IPS DF 6.9 (cell line): ENCODE results near the gene EHMT1.

Experiments used
- DNase-seq: peaks from one replicate; pipeline ENCODE4 v3.0.0-alpha.2; 2013; ENCODE audit warnings: low read depth, low spot score
- H3K27ac ChIP-seq: one replicate; pipeline ENCODE4 v1.5.1; 2013; ENCODE audit warnings: low read length, control low read depth
- H3K27me3 ChIP-seq: 2 replicates; pipeline ENCODE4 v1.6.1; 2013; ENCODE audit warnings: mild to moderate bottlenecking, low read length; ENCODE audit not compliant: control insufficient read depth, insufficient read depth
- H3K36me3 ChIP-seq: 2 replicates; pipeline ENCODE4 v1.6.1; 2013; ENCODE audit warnings: low read length; ENCODE audit not compliant: control insufficient read depth, insufficient read depth
- H3K4me1 ChIP-seq: 2 replicates; pipeline ENCODE4 v1.6.1; 2013; ENCODE audit warnings: low read length; ENCODE audit not compliant: control insufficient read depth, insufficient read depth
- H3K4me3 ChIP-seq: 2 replicates; pipeline ENCODE4 v1.5.1; 2013; ENCODE audit warnings: mild to moderate bottlenecking, low read length
- H3K9me3 ChIP-seq: 2 replicates; pipeline ENCODE4 v1.6.1; 2013; ENCODE audit warnings: low read length, inconsistent platforms; ENCODE audit not compliant: control insufficient read depth, insufficient read depth
- WGBS: extraction: QIAGEN DNeasy Blood & Tissue Kit; methylation state at CpG from one replicate; pipeline ENCODE4 v1.1.7; 2013; ENCODE audit warnings: mixed read lengths, missing lambda C conversion rate; ENCODE audit not compliant: insufficient read length, insufficient coverage; 5-methylcytosine and 5-hydroxymethylcytosine counted together

EHMT1 gene

GRCh38 chr9:137631345-137632229 lies 12.8 kb downstream of the EHMT1 start:
- no peaks in the 10 kb centered on the region for H3K27me3 ChIP-seq
- peaks cover 1% of the 10 kb centered on the region; the same call in 1 of the 2 replicates for H3K4me1 ChIP-seq
- no peaks in the 10 kb centered on the region for H3K36me3 ChIP-seq
- H3K4me3 ChIP-seq, result no peak overlapping the region
- WGBS, result no CpG with 5 or more reads among the region's 16 CpGs
- H3K27ac ChIP-seq, result no peak overlapping the region
- DNase-seq, result no peak
- no peaks in the 10 kb centered on the region for H3K9me3 ChIP-seq

- Histone ChIP-seq H3K27ac (no peak overlapping the region), H3K27me3 (no peaks in the 10 kb centered on the region)
- no CpG with 5 or more reads among the region's 23 CpGs for WGBS
These were observed 13.7 kb downstream of the EHMT1 start for GRCh38 chr9:137632230-137633161.

GRCh38 chr9:137634016-137634415 lies 15.2 kb downstream of the EHMT1 start:
- H3K4me1 ChIP-seq, result no peaks in the 10 kb centered on the region
- no CpG with 5 or more reads among the region's 5 CpGs for WGBS
- H3K4me3 ChIP-seq, result no peak overlapping the region
- H3K27ac ChIP-seq, result no peak overlapping the region
- H3K9me3 ChIP-seq, result no peaks in the 10 kb centered on the region
- DNase-seq, result no peak
- H3K36me3 ChIP-seq, result no peaks in the 10 kb centered on the region
- H3K27me3 ChIP-seq, result no peaks in the 10 kb centered on the region

More at GRCh38 chr9:137632230-137633161, 13.7 kb downstream of the EHMT1 start:
- Histone ChIP-seq H3K4me1 (peaks cover 1% of the 10 kb centered on the region; the same call in 1 of the 2 replicates), H3K4me3 (no peak overlapping the region), H3K36me3 (no peaks in the 10 kb centered on the region), H3K9me3 (no peaks in the 10 kb centered on the region)
- DNase-seq, result no peak

- Histone ChIP-seq H3K4me3 (no peak overlapping the region), H3K27me3 (no peaks in the 10 kb centered on the region), H3K27ac (no peak overlapping the region), H3K9me3 (no peaks in the 10 kb centered on the region), H3K4me1 (no peaks in the 10 kb centered on the region), H3K36me3 (no peaks in the 10 kb centered on the region)
- DNase-seq, result no peak
- WGBS, result no CpG with 5 or more reads among the region's 6 CpGs
These were observed 19.9 kb downstream of the EHMT1 start for GRCh38 chr9:137638680-137639079.

- Histone ChIP-seq H3K9me3 (no peaks in the 10 kb centered on the region), H3K36me3 (no peaks in the 10 kb centered on the region), H3K4me3 (no peak overlapping the region), H3K4me1 (no peaks in the 10 kb centered on the region), H3K27me3 (no peaks in the 10 kb centered on the region), H3K27ac (no peak overlapping the region)
- WGBS, result no CpG with 5 or more reads among the region's 12 CpGs
- DNase-seq, result no peak
These were observed 20.7 kb downstream of the EHMT1 start for GRCh38 chr9:137639303-137640051.

- Histone ChIP-seq H3K9me3 (no peaks in the 10 kb centered on the region), H3K27me3 (no peaks in the 10 kb centered on the region), H3K4me3 (no peak overlapping the region), H3K4me1 (no peaks in the 10 kb centered on the region), H3K36me3 (no peaks in the 10 kb centered on the region), H3K27ac (no peak overlapping the region)
- DNase-seq, result no peak
- WGBS, result no CpG with 5 or more reads among the region's 5 CpGs
These were observed 22.1 kb downstream of the EHMT1 start for GRCh38 chr9:137640862-137641261.

GRCh38 chr9:137642118-137642601 lies 23.4 kb downstream of the EHMT1 start:
- Histone ChIP-seq H3K9me3 (no peaks in the 10 kb centered on the region), H3K27me3 (no peaks in the 10 kb centered on the region), H3K27ac (no peak overlapping the region), H3K4me1 (no peaks in the 10 kb centered on the region), H3K36me3 (no peaks in the 10 kb centered on the region), H3K4me3 (no peak overlapping the region)
- DNase-seq, result no peak
- WGBS, result no CpG with 5 or more reads among the region's 10 CpGs

GRCh38 chr9:137642892-137643291 lies 24.1 kb downstream of the EHMT1 start:
- no peaks in the 10 kb centered on the region for H3K9me3 ChIP-seq
- H3K27ac ChIP-seq, result no peak overlapping the region
- no peaks in the 10 kb centered on the region for H3K36me3 ChIP-seq
- no peaks in the 10 kb centered on the region for H3K27me3 ChIP-seq
- DNase-seq, result no peak
- no peak overlapping the region for H3K4me3 ChIP-seq
- WGBS, result no CpG with 5 or more reads among the region's 5 CpGs
- no peaks in the 10 kb centered on the region for H3K4me1 ChIP-seq

- WGBS, result no CpG with 5 or more reads among the region's 14 CpGs
- Histone ChIP-seq H3K4me1 (no peaks in the 10 kb centered on the region), H3K27me3 (no peaks in the 10 kb centered on the region), H3K36me3 (no peaks in the 10 kb centered on the region), H3K27ac (no peak overlapping the region), H3K9me3 (no peaks in the 10 kb centered on the region), H3K4me3 (no peak overlapping the region)
- DNase-seq, result no peak
These were observed 25.1 kb downstream of the EHMT1 start for GRCh38 chr9:137643921-137644320.

GRCh38 chr9:137645211-137645610 lies 26.4 kb downstream of the EHMT1 start:
- Histone ChIP-seq H3K9me3 (no peaks in the 10 kb centered on the region), H3K27me3 (no peaks in the 10 kb centered on the region), H3K36me3 (no peaks in the 10 kb centered on the region), H3K4me3 (no peak overlapping the region), H3K4me1 (no peaks in the 10 kb centered on the region), H3K27ac (no peak overlapping the region)
- WGBS, result no CpG with 5 or more reads among the region's 5 CpGs
- DNase-seq, result no peak
